ENCODE results near the gene TEKT2. TPM values are rescaled to one million over a fixed set of nuclear protein-coding genes. Genes with fewer than 3 reads are reported as not detected.

Gene TEKT2
- total and polyA plus RNA-seq, 2 donors (not counting 3 experiments of a cell fraction or from before 2014, with no cell fraction given) = 0.38 to 0.61 TPM

DNA sequence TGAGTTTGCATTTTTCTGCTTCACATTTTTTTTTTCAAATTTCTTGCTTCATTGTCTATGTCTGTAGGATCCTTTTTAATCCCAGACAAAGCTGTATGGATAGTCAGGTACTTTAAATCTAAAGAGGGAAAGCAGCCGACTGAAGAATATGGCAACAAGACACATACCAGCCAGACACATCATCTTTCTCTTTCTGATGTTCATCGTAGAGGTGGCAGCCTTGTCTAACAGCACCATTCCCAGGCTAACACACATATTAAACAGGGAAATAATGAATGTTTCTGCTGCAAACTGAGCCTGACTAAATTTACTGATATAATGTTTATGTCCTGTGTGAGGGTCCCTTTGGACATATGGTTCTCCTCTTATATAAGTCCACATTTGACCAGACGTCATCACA lies 3.7 kb upstream of the TEKT2 start:
- Histone ChIP-seq H3K79me2 (ENCODE audit: control insufficient read depth, insufficient read depth, low read length) (no peaks in the 10 kb centered on the region), H3K4me1 (ENCODE audit: control insufficient read depth, extremely low read depth, insufficient read depth, low read length) (no peaks in the 10 kb centered on the region), H3K4me3 (replicated peaks in 1 of 3; ENCODE audit: insufficient read depth in 1 of 3, low read depth in 1 of 3, low read length in 3 of 3) (no peak overlapping the region), H2AFZ (ENCODE audit: low read depth, low read length) (no peak overlapping the region), H3K9me1 (replicated peaks; ENCODE audit: control insufficient read depth, extremely low read depth, insufficient read depth, low read length) (no peaks in the 10 kb centered on the region), H3K9me3 (replicated peaks; ENCODE audit: control insufficient read depth, insufficient read depth, low read length) (no peaks in the 10 kb centered on the region), H3K9ac (replicated peaks; ENCODE audit: extremely low read depth, insufficient read depth, low read length) (no peak overlapping the region), H3K4me2 (ENCODE audit: insufficient read depth, low read length) (no peak overlapping the region), H3K27me3 (ENCODE audit: control insufficient read depth in 2 of 2, insufficient read depth in 2 of 2, low read length in 2 of 2) (no peaks in the 10 kb centered on the region), H3K27ac (ENCODE audit: insufficient read depth, low read depth, low read length) (no peak overlapping the region), H4K20me1 (replicated peaks; ENCODE audit: control insufficient read depth, extremely low read depth, insufficient read depth, low read length) (no peaks in the 10 kb centered on the region), H3K36me3 (ENCODE audit: control insufficient read depth in 2 of 2, extremely low read depth in 1 of 2, insufficient read depth in 2 of 2, low read length in 2 of 2) (no peaks in the 10 kb centered on the region)
- TF ChIP-seq JUN (IDR thresholded peaks at IDR 0.05; ENCODE audit: borderline replicate concordance, insufficient read depth, insufficient read length, low read depth) = no peak
- no peak for TF ChIP-seq MYC (IDR thresholded peaks at IDR 0.05; ENCODE audit: low read depth, low read length)
- TF ChIP-seq FOS (IDR thresholded peaks at IDR 0.05; ENCODE audit: borderline replicate concordance, insufficient read depth, low read length) = no peak
- no peak for TF ChIP-seq POLR2A (IDR thresholded peaks at IDR 0.05; ENCODE audit: low read depth, low read length)
- TF ChIP-seq, protein P1, sequence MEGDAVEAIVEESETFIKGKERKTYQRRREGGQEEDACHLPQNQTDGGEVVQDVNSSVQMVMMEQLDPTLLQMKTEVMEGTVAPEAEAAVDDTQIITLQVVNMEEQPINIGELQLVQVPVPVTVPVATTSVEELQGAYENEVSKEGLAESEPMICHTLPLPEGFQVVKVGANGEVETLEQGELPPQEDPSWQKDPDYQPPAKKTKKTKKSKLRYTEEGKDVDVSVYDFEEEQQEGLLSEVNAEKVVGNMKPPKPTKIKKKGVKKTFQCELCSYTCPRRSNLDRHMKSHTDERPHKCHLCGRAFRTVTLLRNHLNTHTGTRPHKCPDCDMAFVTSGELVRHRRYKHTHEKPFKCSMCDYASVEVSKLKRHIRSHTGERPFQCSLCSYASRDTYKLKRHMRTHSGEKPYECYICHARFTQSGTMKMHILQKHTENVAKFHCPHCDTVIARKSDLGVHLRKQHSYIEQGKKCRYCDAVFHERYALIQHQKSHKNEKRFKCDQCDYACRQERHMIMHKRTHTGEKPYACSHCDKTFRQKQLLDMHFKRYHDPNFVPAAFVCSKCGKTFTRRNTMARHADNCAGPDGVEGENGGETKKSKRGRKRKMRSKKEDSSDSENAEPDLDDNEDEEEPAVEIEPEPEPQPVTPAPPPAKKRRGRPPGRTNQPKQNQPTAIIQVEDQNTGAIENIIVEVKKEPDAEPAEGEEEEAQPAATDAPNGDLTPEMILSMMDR (IDR thresholded peaks at IDR 0.05; ENCODE audit: extremely low read depth in 1 of 2, insufficient read depth in 1 of 2, low read depth in 1 of 2, low read length in 2 of 2) = no peak
- TF ChIP-seq, protein P2, sequence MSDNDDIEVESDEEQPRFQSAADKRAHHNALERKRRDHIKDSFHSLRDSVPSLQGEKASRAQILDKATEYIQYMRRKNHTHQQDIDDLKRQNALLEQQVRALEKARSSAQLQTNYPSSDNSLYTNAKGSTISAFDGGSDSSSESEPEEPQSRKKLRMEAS (IDR thresholded peaks at IDR 0.05; ENCODE audit: insufficient read depth, insufficient read length) = no peak
- no peak for TF ChIP-seq GATA2 (IDR thresholded peaks at IDR 0.05; ENCODE audit: insufficient read depth, insufficient read length, low read depth, low read length)
- TF ChIP-seq POLR2AphosphoS5 (IDR thresholded peaks at IDR 0.05; ENCODE audit: insufficient read depth, low read depth, low read length) = no peak
- no peak for TF ChIP-seq EZH2 (IDR thresholded peaks at IDR 0.05; ENCODE audit: borderline replicate concordance, low read depth, low read length, severe bottlenecking)
- intact Hi-C loops (cut with micrococcal nuclease) = no loop called here
- ChIA-PET POLR2A (no interaction called here), CTCF (interaction anchor here (0.9 to 1.0 kb wide), 2 partner anchors 69 to 197 kb away, joined by 3 read pairs; partner anchors contain the start of genes AGO1 and TRAPPC3)
- DNase-seq (ENCODE audit: low read depth, low spot score) (no peak), FAIRE-seq (no peak)
- dilution Hi-C loops (cut with MboI; ENCODE audit: extremely low pct_ligation_motif_present, low sequenced_read_pairs) = no loop called here
- BruUV-seq (replicated peaks) = no TSS peak
